HG03354 (cell line): Measurements from ENCODE around the gene STAT5B.
"Not testable (repeated sequence)": the region's sequence is repeated elsewhere in the genome, so short reads cannot be mapped to it uniquely, and the experiment has no call there.

Source experiments
- ATAC-seq: cut with Tn5 transposase; IDR thresholded peaks from one replicate; pipeline ENCODE4 v1.9.1; 2021; ENCODE audit warnings: mild to moderate bottlenecking; ENCODE audit not compliant: unreplicated experiment, poor library complexity, severe bottlenecking

Gene STAT5B

GRCh38 chr17:42206153-42206612, 70.0 kb downstream of the STAT5B start:
- not testable (repeated sequence) for ATAC-seq

GRCh38 chr17:42203354-42203753, 72.8 kb downstream of the STAT5B start:
- no peak for ATAC-seq

- ATAC-seq: no peak
Observed at GRCh38 chr17:42202696-42203095, 73.5 kb downstream of the STAT5B start.

- no peak for ATAC-seq
Observed at GRCh38 chr17:42202159-42202558, 74.0 kb downstream of the STAT5B start.

GRCh38 chr17:42201458-42201772, 74.8 kb downstream of the STAT5B start:
- no peak for ATAC-seq

- ATAC-seq: no peak
Observed at GRCh38 chr17:42200706-42201457, 75.3 kb downstream of the STAT5B start.

GRCh38 chr17:42199416-42200011, 76.7 kb downstream of the STAT5B start:
- ATAC-seq: no peak

GRCh38 chr17:42198897-42199296, 77.3 kb downstream of the STAT5B start:
- ATAC-seq: no peak

- ATAC-seq: no peak
Observed at GRCh38 chr17:42197564-42198156, 78.5 kb downstream of the STAT5B start.

- peak; percentile 95 for ATAC-seq
Observed at GRCh38 chr17:42193969-42194899, 82.0 kb downstream of the STAT5B start, which contains the start of gene GHDC. Gene GHDC, minus strand, starts transcription at chr17:42194494. Its CDS starts 913 bp downstream, at chr17:42193581.

- ATAC-seq: no peak
Observed at GRCh38 chr17:42193216-42193968, 82.8 kb downstream of the STAT5B start.

GRCh38 chr17:42192189-42193126, 83.7 kb downstream of the STAT5B start:
- no peak for ATAC-seq

- ATAC-seq: no peak
Observed at GRCh38 chr17:42191275-42191608, 84.9 kb downstream of the STAT5B start.

GRCh38 chr17:42190491-42191274, 85.5 kb downstream of the STAT5B start:
- ATAC-seq: no peak

- no peak for ATAC-seq
Observed at GRCh38 chr17:42189651-42189965, 86.6 kb downstream of the STAT5B start.

GRCh38 chr17:42188749-42189650, 87.2 kb downstream of the STAT5B start:
- no peak for ATAC-seq

- ATAC-seq: no peak
Observed at GRCh38 chr17:42187833-42188232, 88.4 kb downstream of the STAT5B start.
